ENCODE measurements around the gene CLTA. TPM values are rescaled to one million over a fixed set of nuclear protein-coding genes. Genes with fewer than 3 reads are reported as not detected.

CLTA gene
- total RNA-seq, 1 donor from 2014 or later: 199 TPM

DNA sequence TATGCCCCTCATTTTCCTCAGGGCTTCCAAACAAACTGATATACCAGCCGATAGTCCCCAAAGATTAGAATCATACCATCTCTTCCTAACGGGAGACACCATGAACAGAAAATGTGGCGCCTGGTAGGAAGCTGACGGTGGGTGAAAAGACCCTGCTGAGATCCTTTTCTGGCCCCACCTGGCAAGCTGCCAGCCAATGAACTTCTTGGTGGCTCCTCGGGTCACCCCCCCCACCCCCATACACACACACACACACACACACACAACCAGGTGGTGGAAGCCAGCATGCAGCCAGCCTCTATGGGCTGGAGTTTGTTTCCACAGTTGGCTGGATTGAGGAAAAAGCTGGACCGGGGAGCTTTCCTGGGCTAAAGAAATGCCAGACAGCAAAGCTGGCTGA, 26.3 kb upstream of the CLTA start:
- H3K27ac Mint-ChIP-seq: no peak overlapping the region
- H3K4me2 ChIP-seq: no peak overlapping the region
- TF ChIP-seq, protein P1, sequence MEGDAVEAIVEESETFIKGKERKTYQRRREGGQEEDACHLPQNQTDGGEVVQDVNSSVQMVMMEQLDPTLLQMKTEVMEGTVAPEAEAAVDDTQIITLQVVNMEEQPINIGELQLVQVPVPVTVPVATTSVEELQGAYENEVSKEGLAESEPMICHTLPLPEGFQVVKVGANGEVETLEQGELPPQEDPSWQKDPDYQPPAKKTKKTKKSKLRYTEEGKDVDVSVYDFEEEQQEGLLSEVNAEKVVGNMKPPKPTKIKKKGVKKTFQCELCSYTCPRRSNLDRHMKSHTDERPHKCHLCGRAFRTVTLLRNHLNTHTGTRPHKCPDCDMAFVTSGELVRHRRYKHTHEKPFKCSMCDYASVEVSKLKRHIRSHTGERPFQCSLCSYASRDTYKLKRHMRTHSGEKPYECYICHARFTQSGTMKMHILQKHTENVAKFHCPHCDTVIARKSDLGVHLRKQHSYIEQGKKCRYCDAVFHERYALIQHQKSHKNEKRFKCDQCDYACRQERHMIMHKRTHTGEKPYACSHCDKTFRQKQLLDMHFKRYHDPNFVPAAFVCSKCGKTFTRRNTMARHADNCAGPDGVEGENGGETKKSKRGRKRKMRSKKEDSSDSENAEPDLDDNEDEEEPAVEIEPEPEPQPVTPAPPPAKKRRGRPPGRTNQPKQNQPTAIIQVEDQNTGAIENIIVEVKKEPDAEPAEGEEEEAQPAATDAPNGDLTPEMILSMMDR (IDR thresholded peaks at IDR 0.05): no peak
- no peak for TF ChIP-seq EZH2 (IDR thresholded peaks at IDR 0.05)

DNA sequence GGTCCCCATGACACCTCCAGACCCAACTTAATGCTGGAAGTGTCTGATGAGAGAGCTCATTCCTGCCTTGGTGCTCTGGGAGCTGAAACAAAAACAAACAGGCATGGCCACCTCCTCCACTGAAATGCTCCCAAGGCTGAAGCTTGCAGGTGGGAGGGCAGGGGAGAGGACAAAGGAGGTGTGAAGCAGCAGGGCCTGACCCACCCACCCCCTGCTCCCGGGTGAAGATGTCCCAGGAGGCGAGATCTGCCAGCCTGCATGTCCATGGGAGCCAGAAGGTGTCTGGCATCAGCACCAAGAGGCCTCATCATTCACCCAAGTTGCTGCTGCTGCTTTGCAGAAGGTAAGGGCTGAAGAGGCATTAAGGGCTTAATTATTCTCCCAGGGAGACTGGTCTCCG, 25.7 kb upstream of the CLTA start:
- Histone ChIP-seq H3K9ac (no peak overlapping the region), H3K36me3 (no peaks in the 10 kb centered on the region), H3F3A (ENCODE audit: low read depth) (peaks cover 30% of the 10 kb centered on the region), H3K27ac (no peak overlapping the region), H3K4me3 (no peak overlapping the region), H3K27me3 (no peaks in the 10 kb centered on the region), H3K4me2 (no peak overlapping the region), H4K20me1 (ENCODE audit: low read depth) (no peaks in the 10 kb centered on the region), H2AFZ (replicated peaks) (no peak overlapping the region), H3K9me3 (ENCODE audit: low read depth) (no peaks in the 10 kb centered on the region), H3K4me1 (peaks cover 20% of the 10 kb centered on the region), H3K79me2 (ENCODE audit: low read depth) (no peaks in the 10 kb centered on the region)
- TF ChIP-seq, protein P1 (IDR thresholded peaks at IDR 0.05): no peak
- TF ChIP-seq EZH2 (IDR thresholded peaks at IDR 0.05) (no peak), EZH2phosphoT487 (IDR thresholded peaks at IDR 0.05) (no peak)
- no peak for DNase-seq (ENCODE audit: low spot score)
- peak overlapping the region; percentile 17 for H3K27ac Mint-ChIP-seq
- peaks cover 35% of the 10 kb centered on the region for H3K4me1 Mint-ChIP-seq
- H3K9me3 Mint-ChIP-seq: no peaks in the 10 kb centered on the region
- peaks cover 3% of the 10 kb centered on the region for H3K36me3 Mint-ChIP-seq
- H3K27me3 Mint-ChIP-seq (ENCODE audit: insufficient read depth, low read depth): peaks cover 17% of the 10 kb centered on the region
- no peak overlapping the region for H3K4me3 Mint-ChIP-seq

More for the DNA sequence above, 26.3 kb upstream of the CLTA start:
- H3K4me3 Mint-ChIP-seq: no peak overlapping the region
- DNase-seq (ENCODE audit: low spot score): no peak
- H3K36me3 Mint-ChIP-seq: peaks cover 3% of the 10 kb centered on the region
- peaks cover 20% of the 10 kb centered on the region for H3K4me1 ChIP-seq
- no peaks in the 10 kb centered on the region for H3K9me3 ChIP-seq (ENCODE audit: low read depth)
- no peak overlapping the region for H3K9ac ChIP-seq
- no peak overlapping the region for H3K27ac ChIP-seq
- no peaks in the 10 kb centered on the region for H3K9me3 Mint-ChIP-seq
- H3F3A ChIP-seq (ENCODE audit: low read depth): peaks cover 30% of the 10 kb centered on the region
- H3K27me3 Mint-ChIP-seq (ENCODE audit: insufficient read depth, low read depth): peaks cover 17% of the 10 kb centered on the region
- H3K36me3 ChIP-seq: no peaks in the 10 kb centered on the region
- no peaks in the 10 kb centered on the region for H4K20me1 ChIP-seq (ENCODE audit: low read depth)
- H3K4me3 ChIP-seq: no peak overlapping the region
- peaks cover 35% of the 10 kb centered on the region for H3K4me1 Mint-ChIP-seq
- no peak overlapping the region for H2AFZ ChIP-seq (replicated peaks)
- H3K27me3 ChIP-seq: no peaks in the 10 kb centered on the region
- no peaks in the 10 kb centered on the region for H3K79me2 ChIP-seq (ENCODE audit: low read depth)

DNA sequence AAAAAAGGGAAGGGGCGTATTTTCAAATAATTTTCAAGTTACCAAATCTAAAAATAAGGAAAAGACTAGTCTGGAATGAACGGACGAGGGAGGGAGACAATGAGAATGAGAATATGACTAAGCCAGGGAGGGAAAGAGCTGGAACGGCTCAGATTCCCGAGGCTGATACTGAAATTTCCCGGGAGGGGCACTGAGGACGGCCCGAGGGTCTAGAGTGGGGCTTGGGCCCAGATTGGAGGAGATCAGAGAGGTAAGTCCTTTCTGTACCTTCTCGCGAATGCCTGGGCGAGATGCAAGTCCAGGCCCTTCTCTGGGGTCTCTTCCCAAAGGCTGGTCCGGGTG, 24.9 kb upstream of the CLTA start:
- no peaks in the 10 kb centered on the region for H4K20me1 ChIP-seq (ENCODE audit: low read depth)
- peaks cover 20% of the 10 kb centered on the region for H3K4me1 ChIP-seq
- TF ChIP-seq, protein P1 (IDR thresholded peaks at IDR 0.05): no peak
- no peak for TF ChIP-seq EZH2phosphoT487 (IDR thresholded peaks at IDR 0.05)
- TF ChIP-seq EZH2 (IDR thresholded peaks at IDR 0.05): no peak
- peaks cover 30% of the 10 kb centered on the region for H3F3A ChIP-seq (ENCODE audit: low read depth)
- no peaks in the 10 kb centered on the region for H3K36me3 ChIP-seq
- H3K79me2 ChIP-seq (ENCODE audit: low read depth): no peaks in the 10 kb centered on the region
- no peak overlapping the region for H3K4me3 ChIP-seq
- no peak overlapping the region for H2AFZ ChIP-seq (replicated peaks)
- Mint-ChIP-seq H3K4me3 (no peak overlapping the region), H3K4me1 (peaks cover 32% of the 10 kb centered on the region), H3K27me3 (ENCODE audit: insufficient read depth, low read depth) (peaks cover 21% of the 10 kb centered on the region), H3K36me3 (peaks cover 3% of the 10 kb centered on the region), H3K9me3 (no peaks in the 10 kb centered on the region), H3K27ac (no peak overlapping the region)
- no peak overlapping the region for H3K9ac ChIP-seq
- no peaks in the 10 kb centered on the region for H3K9me3 ChIP-seq (ENCODE audit: low read depth)
- no peaks in the 10 kb centered on the region for H3K27me3 ChIP-seq
- no peak for DNase-seq (ENCODE audit: low spot score)
- H3K27ac ChIP-seq: no peak overlapping the region
- no peak overlapping the region for H3K4me2 ChIP-seq
